ENCODE results near the gene NPHP4. TPM values are rescaled to one million over a fixed set of nuclear protein-coding genes. Genes with fewer than 3 reads are reported as not detected.
A peak's percentile ranks its signal among the peaks of the same experiment; 100 is the strongest.

Gene NPHP4
- total RNA-seq, 2 donors from 2014 or later = 5.1 to 7.3 TPM

GRCh38 chr1:5945445-5945844 lies 46.8 kb downstream of the NPHP4 start:
- ATAC-seq = no peak
- intact Hi-C loops (cut with DNase I) = no loop called here
- no peak for DNase-seq

- intact Hi-C loops (cut with DNase I) = no loop called here
- ATAC-seq (no peak), DNase-seq (no peak)
Measured at GRCh38 chr1:5944843-5945167, 47.4 kb downstream of the NPHP4 start.

DNA sequence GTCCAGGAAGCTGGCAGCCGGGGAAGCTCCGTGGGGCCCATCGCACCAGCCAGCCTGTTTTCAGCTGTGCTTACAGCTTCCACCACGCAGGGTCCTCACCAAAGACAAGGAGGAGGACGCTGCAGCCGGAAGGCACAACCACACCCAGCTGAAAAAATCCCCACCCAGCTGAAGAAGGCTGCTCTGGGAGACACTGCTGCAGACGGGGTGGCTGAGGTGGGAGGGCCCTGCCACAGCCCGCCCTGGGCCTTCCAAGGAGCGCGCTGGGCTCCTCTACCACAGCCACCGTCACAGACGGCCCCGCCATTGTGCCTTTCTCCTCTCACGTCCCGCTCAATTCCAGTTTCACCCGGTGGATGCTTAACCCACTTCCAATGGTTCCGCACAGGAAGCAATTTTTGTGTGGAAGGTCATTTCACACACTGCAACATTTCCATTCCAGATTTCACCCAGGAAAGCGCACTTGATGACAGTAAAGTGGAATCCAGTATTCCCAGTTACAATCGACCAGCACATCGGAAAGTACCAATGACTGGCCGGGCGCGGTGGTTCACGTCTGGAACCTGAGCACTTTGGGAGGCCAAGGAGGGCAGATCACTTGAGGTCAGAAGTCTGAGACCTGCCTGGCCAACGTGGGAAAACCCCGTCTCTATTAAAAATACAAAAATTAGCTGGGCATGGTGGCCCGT lies 47.9 kb downstream of the NPHP4 start:
- intact Hi-C loops (cut with DNase I) = no loop called here
- DNase-seq = no peak
- ATAC-seq = no peak

DNA sequence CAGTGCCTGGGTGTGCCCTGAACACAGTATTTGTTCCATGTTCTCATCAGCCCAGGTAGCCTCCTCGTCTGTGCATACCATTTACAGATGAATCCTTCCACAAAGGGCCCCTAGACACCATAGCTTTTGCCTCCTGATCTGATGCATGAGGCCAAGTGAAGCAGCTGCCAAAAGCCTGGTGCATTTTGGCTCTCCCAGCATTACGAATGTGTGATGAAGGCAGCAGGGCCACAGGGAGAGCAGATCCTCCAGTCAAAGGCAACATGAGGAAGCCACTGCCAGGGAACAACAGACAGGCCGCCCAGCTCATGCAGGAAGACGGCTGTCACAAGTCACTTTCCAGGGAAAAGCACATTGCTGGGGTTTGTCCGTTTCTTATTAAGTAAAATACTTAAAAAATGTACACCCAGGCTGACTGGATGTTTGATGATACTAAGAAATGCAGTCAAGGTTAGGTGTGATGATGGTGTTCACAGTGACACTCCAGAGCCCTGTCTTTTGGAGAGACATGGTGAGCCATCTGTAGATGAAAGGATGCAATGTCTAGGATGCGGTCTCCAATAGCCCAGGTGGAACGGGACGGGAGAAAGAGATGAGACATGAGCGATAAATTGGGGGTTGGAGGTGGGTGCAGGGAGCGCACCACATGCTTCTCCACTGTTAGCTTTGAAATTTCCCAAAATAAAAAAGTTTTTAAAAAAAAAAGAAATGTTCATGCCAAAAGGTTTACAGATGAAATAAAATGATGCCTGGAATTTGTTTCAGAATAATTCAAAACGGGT lies 48.7 kb downstream of the NPHP4 start:
- DNase-seq = no peak
- peak in 1 of 2 donors; percentile 72 for ATAC-seq
- intact Hi-C loops (cut with DNase I) = no loop called here

- ATAC-seq (no peak), DNase-seq (no peak)
- intact Hi-C loops (cut with DNase I) = no loop called here
Measured at GRCh38 chr1:5941671-5942070, 50.6 kb downstream of the NPHP4 start.

DNA sequence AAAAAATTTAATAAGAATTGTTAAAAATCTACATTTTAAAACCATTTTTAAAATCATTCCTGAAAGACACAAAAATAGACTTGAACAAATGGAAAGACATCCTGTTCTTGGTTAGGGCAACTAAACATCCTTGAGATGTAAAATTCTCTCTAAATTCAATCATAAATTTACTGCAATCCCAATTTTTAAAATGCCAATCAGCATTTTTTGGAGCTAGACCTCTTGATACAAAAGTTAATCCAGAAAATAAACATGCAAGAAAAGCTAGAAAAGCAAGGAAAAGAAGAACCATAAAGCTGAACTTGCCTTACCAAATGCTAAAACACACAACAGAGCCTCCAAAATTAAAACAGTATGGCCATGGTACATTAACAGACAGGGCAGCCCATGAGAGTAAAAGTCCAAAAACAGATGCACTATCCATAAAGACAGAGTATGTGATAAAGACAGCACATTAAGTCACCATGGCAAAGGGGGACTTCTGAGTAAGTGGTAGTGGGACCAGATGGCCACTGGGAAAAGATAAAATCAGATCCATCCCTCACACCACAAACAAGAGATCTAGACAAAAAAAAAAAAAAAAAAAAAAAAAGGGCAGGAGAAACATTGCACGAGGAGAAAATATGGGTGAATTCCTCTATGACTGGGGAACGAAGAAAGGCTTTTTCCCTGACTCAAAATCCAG lies 51.4 kb downstream of the NPHP4 start:
- intact Hi-C loops (cut with DNase I) = no loop called here
- DNase-seq = no peak
- no peak for ATAC-seq

- DNase-seq (no peak), ATAC-seq (no peak)
- intact Hi-C loops (cut with DNase I) = no loop called here
Measured at GRCh38 chr1:5939271-5940170, 52.7 kb downstream of the NPHP4 start.

- intact Hi-C loops (cut with DNase I) = no loop called here
- ATAC-seq (no peak), DNase-seq (no peak)
Measured at GRCh38 chr1:5938101-5938646, 54.1 kb downstream of the NPHP4 start.

- ATAC-seq = no peak
Measured at GRCh38 chr1:5937373-5937857, 54.8 kb downstream of the NPHP4 start.

GRCh38 chr1:5936621-5937372 lies 55.4 kb downstream of the NPHP4 start:
- no peak for ATAC-seq
- intact Hi-C loops (cut with DNase I) = no loop called here
- no peak for DNase-seq

More at GRCh38 chr1:5937373-5937857, 54.8 kb downstream of the NPHP4 start:
- DNase-seq = no peak
- intact Hi-C loops (cut with DNase I) = no loop called here

DNA sequence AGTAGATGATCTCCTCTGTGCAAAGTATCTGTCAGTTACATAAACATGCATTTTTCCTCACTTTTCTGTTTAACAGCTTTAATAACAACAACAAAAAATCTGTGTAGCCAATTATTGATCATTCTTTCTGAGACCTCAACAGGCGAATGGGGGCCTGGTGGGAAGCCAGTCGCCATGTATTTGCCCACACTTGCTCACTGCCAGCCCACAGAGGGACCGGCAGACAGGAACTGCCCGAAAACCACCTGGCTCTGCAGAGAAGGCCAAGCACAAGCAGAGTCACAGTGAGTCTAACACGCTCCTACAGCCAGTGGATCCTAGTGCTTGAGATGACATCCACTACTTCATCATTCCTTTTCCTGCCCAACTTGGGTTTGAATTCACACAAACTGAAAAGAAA lies 56.1 kb downstream of the NPHP4 start:
- DNase-seq = no peak
- no peak for ATAC-seq
- intact Hi-C loops (cut with DNase I) = no loop called here

GRCh38 chr1:5935026-5935425 lies 57.2 kb downstream of the NPHP4 start:
- ATAC-seq (no peak), DNase-seq (no peak)
- intact Hi-C loops (cut with DNase I) = no loop called here

GRCh38 chr1:5934058-5934884 lies 58.0 kb downstream of the NPHP4 start:
- intact Hi-C loops (cut with DNase I) = no loop called here
- DNase-seq = no peak
- no peak for ATAC-seq

DNA sequence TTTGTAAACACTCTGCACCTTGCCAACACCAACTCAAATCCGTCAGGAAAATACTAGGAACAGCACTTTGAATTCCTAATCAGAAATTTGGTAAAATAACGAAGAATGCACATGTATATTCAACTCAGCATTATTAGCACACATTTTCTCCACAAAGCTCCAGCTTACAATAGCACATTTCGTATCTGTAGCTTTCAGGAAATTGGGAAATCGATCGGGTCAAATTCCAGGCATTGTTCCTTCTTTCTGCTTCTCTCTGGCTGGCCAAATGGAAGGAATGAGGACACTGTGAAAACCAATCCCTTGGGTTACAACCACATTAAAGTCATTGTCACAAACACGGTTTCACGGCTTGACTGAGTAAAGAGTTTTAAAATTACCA lies 58.6 kb downstream of the NPHP4 start:
- no peak for ATAC-seq
- intact Hi-C loops (cut with DNase I) = no loop called here
- no peak for DNase-seq

DNA sequence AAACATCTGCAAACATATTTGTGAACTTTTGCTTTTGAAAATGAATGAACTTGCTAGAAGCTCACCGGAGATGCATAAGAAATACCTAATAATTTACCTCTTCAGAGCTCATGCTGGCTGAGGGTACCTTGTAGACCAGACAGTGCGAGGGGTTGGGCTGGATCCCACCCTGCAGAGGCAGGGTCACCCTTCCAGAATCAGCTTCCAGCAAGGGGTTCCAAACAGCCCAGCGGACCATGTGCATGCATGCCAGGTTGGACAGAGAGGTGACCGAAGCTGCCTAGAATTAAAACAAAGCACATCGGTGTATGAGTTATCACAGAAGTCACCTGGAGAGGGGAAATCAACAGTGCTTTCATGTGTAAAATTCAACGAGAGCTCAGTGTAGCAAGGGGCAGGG lies 59.2 kb downstream of the NPHP4 start:
- DNase-seq (no peak), ATAC-seq (no peak)
- intact Hi-C loops (cut with DNase I) = no loop called here

DNA sequence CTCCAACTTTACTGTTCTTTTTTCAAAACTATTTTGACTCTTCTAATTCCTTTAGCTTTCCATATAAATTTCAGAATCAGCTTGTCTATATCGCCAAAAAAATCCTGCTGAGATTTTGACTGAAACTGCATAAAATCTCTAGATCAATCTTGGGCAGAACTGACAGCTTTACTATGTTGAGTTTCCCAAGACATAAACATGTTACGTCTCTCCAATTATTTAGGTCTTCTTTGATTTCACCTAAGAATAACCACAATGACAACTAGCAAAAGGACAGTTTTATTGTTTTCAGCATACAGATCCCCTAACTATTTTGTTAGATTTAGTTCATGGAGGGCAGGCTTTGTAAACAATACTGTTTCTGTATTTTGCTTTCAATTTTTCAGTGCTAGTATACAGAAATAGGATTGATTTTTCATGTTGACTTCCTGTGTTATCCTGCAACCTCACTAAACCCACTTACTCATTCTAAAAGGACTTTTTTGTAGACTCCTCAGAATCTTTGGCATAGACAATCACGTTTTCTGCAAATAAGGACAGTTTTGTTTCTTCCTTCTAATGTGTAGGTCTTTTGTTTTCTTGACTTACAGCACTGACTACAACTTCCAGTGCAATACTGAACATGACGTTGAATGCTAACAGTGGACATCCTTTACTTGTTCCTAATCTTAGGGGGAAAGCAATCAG lies 63.4 kb downstream of the NPHP4 start:
- intact Hi-C loops (cut with DNase I) = no loop called here
- ATAC-seq (no peak), DNase-seq (no peak)
